IPS-NIHi7 (cell line): Measurements from ENCODE around the gene KRTAP10-12.

Experiments used
- DNase-seq: peaks from one replicate; pipeline ENCODE4 v3.0.0; 2012; ENCODE audit warnings: mixed read lengths; ENCODE audit errors: extremely low spot score

The KRTAP10-12 gene

DNA sequence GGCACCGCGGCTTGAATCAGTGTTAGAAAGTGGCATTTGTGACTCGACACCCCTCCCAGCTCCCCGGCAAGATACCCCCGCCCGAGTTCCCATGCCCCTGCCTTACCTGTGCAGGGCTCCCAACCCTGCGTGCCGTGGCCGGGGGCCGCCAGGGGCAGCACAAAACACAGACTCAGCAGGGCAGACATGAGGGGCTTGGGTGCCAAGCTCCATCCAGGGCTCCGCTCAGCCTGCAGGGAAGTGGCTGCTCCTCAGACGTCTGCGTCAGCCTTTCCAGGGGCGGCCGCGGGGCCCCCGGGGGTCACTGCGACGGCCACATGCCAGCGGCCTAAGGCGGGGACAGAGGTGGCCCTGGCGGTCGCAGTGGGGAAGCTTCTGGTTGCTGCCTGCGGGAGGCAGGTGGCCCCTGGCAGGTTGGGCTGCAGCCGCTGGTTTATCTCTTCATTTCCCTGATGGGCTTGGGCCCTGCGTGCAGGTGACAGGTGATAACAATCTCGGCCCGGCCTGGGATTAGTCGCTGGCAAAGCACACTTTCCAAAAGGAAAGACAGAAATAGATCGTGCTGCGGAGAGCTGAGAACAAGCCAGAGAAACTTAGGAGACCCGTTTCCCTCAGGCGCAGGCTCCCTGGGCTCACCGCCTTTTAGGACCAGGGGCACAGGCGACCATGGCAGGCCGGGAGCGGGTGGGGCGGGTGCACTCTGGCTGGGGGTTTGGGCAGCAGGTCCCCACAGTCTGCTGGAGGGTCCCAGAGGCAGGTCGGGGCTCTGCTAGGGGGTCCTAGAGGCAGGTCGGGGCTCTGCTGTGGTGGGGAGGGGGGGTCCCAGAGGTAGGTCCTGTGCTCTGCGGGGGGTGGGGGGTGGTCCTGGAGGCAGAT is 14.6 kb downstream of the KRTAP10-12 start, which contains the start of gene TSPEAR:
TSPEAR (minus strand) TSS at position 246 of the 876 bp plus-strand sequence; CDS start at position 188, 58 bp downstream.
- DNase-seq, result peak; percentile 28

DNA sequence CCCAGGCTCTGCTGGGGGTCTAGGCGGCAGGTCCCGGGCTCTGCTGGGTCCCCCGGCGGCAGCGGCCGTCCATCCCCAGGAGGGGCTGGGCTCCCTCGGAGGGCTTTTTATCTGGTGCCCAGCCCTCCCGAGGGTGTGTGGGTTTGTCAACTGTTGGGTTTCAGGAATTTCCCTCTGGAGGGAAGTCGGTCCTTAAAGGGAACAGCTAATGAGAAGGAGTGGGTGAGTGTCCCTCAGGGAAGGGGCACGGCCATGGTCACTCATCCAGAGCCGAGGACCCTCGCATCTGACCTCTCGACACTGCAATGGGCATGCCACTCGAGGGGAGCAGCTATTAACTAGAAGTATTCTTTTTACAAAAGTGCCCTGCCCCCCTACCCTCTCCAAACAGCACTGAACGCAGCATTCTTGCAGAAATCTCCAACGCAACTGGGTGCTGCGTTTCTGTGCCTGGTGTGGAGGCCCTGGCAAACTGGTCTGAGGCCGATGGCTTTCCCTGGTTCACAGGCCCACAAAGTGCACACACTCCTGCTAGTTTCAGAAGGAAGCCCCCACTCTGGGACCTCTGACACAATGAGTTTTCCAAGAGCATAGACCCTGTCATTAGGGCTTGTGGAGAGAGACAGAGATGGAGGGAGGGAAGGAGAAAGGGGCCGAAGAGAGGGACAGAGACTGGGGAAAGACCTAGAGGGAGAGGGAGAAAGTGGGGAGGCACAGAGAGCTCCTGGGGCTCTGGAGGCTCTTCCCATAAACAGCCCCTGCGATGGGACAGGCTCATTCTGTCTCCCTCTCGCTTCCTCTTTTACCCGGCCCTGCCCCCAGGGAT is 15.4 kb downstream of the KRTAP10-12 start:
- DNase-seq, result peak; percentile 18

DNA sequence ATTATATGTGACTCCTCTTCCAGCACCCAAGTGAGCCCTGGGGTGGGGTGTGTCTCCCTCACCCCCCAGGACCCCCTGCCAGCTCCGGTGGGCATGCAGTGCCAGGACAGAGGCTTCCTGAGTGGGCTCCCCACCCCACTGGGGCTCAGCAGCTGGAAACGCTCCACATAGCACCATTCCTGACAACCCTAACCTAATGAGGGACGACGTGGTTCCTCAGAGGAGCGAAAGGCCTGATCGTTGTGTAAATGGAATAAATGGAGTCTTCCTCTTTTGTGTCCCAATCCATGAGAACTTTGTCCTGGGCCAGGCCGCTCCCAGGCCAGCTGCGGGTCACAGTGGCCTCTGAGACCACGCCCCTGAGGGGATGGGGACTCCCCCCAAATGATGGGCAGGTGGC is 16.2 kb downstream of the KRTAP10-12 start:
- no peak for DNase-seq

DNA sequence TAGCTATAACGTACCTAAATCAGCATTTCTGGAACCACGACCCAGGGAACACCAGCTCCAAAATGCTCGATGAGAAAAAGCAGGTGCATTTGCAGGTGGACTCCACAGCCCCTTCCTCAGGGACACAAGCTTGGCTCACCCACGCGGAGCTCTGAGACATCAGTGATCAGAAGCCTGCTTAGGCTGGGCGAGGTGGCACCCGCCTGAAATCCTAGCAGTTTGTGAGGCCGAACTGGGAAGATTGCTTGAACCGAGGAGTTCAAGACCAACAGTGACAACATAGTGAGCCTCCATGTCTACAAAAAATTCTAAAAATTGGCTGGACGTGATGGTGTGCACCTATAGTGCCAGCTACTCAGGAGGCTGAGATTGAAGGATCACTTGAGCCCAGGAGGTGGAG is 16.9 kb downstream of the KRTAP10-12 start:
- no peak for DNase-seq

- DNase-seq, result peak; percentile 10
Measured at GRCh38 chr21:44714905-44715304, 17.9 kb downstream of the KRTAP10-12 start.

DNA sequence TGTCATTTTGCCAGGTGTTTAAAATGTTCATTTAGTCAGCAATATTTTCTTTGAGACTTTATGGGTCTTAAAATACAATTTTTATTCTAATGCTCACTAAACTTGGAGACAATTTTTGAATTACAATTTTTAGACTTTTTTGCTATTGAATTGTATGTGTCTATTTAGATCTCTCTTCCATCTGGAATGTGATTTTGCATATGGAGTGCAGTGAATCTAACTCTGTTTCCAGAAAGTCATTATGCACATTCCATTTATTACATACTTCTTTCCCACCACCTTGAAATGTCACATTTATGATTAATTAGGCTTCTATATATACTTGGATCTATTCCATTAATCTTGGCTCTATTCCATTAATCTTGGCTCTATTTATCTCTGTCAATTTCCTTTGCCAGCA is 20.0 kb downstream of the KRTAP10-12 start:
- no peak for DNase-seq

DNA sequence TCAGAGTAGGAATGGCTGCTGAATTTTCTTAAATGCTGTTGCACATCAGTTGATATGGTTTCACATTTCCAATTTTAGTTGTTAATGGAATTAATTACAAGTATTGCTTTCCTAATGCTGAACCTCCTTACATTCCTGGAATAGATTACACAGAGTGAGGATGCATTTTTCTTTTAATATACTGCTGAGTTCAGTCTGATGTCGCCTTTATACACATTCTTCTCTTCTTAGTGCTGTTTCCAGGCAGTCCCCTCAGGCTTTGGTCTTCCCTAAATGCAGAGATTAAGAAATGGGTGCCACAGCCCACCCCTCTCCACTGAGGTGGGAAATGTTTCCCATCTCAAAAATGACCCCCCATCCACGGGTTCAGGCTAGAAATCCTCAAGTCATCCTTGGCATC is 21.1 kb downstream of the KRTAP10-12 start:
- no peak for DNase-seq

DNA sequence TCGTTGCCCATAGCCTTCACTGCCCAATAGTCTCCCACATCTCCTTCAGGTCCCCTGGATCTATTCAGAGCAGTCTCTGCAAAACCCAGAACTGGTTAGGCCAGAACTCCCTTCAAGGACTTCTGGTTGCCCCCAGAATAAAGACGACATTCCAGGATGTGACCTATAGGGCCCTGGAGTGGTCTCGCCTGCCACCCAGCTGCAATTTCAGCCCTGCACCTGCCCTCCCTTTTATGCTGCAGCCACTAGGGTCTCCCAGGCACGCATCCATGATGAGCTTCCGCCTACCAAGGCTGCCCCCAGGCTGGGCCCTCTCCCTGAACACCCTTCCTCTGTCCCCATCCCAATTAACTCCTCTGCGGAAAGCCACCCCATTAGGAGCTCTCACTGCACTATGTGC is 21.6 kb downstream of the KRTAP10-12 start:
- peak; percentile 69 for DNase-seq

DNA sequence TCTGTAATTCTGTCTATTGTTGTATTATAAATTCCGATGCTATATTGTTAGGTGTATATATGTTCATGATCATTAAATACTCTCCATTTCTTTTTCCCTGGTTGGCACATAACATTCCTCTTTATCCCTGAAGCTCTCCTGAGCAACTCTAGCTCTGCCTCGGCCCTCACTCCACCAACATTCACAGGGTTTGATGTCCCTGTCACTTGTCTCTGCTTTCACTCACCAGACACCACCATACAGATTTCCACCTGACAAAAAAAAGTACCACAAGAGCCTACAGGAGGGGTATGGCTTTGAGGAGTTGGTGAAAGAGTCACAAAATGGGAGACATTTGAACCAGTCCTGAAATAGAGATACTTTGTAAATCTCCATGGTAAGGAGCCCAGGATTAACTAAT is 23.2 kb downstream of the KRTAP10-12 start:
- DNase-seq, result no peak

- no peak for DNase-seq
Measured at GRCh38 chr21:44722731-44723130, 25.8 kb downstream of the KRTAP10-12 start.

DNA sequence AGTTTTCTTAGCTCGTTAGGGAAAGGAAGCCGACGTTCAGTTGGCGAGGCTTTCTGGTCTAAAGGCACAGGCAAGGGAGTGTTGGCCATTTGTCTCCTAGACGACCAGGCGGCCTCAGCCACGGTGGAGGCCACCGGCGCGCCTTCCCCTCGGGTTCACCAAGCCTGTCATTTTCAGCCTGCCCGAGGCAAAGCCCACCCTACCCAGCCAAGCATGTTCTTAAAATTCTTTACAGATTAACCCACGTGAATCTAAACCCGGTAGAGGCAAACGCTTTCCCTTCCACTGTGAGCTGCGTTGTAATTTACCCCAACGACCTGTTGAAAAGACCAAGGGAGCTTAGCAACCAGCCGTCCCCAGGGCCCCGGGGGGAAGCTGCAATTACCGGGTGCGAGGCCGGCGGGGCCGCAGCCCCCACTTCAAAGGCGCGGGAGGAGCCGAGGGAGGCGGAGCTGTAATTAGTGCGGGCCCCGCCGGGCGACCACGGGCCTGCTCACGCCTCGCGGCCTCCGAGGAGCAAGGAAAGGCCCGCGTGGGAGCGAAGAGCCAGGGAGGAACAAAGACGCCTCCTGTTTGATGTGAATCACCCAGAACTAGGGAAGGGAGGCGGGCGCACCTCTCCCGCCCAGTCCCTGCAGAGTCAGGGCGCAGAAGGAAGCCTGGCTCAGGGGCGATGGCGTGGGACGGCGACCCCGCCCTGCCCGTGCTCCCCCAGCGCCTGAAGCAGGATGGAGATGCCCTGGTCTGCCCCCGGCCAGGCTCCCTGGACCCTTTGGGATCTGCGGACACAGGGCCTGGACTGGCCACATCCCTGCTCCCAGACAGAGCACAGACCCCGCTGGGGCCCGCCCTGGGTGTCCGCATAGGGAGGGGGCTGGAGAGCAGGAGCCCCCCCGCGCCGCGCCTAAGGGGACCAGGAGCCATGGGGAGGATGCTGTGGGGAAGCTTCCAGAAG is 26.5 kb downstream of the KRTAP10-12 start:
- DNase-seq, result no peak

DNA sequence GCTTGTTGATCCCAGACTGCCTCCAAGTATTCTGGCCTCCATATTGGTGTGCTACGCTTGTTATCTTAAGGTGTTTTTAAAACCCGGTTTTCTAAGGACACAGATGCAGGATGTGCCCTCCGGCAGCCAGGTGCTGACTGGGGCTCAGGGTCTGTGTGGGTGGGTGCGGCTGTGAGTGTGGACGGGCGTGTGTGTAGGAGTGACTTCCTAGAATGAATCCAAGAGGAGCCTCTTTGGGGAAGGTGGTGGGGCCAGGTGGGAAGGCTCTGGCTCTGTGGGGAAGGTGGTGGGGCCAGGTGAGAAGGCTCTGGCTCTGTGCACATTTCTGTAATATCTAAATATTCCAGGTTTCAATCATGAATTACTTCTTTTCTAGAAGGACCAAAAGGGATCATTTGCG is 27.2 kb downstream of the KRTAP10-12 start:
- DNase-seq, result no peak

- DNase-seq, result no peak
Measured at GRCh38 chr21:44724926-44725325, 28.0 kb downstream of the KRTAP10-12 start.

- DNase-seq, result no peak
Measured at GRCh38 chr21:44726826-44727225, 29.9 kb downstream of the KRTAP10-12 start.

DNA sequence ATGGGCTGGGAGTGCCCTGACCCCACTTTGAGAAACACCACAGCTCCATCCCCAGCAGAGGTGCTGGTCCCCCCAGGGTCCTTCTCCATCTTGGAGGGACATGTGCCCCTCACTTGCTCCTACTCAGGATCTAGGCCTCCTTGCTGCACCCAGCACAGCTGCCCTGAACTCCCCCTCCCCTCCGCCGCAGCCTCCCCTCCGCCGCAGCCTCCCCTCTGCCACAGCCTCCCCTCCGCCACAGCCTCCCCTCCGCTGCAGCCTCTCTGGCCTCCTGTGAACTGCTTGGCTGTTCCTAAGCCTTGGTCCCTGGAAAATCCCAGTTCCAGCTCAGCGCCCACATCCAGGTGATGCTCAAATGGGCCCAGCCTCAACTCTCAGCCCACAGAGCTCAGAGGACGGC is 30.3 kb downstream of the KRTAP10-12 start:
- DNase-seq, result no peak

GRCh38 chr21:44727757-44728156 is 30.8 kb downstream of the KRTAP10-12 start:
- peak; percentile 6 for DNase-seq

DNA sequence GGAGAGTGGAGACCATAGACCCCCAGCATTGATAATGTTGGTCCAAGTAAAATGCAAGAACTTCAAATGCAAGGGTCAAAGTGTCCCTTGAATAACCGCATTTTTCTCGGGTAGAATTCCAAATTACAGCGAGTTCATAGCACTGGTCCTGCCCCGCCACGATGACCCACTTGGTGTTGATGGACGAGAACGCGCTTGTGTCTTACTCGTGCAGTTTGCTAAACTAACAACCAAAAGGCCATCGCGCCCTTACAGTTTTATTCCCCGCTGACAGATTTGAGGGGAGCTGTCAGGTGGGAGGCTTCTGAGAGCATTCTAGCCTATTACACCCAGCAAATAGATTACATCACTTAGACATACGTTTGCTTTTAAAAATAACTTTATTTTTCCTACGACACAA is 31.7 kb downstream of the KRTAP10-12 start:
- DNase-seq, result peak; percentile 2

DNA sequence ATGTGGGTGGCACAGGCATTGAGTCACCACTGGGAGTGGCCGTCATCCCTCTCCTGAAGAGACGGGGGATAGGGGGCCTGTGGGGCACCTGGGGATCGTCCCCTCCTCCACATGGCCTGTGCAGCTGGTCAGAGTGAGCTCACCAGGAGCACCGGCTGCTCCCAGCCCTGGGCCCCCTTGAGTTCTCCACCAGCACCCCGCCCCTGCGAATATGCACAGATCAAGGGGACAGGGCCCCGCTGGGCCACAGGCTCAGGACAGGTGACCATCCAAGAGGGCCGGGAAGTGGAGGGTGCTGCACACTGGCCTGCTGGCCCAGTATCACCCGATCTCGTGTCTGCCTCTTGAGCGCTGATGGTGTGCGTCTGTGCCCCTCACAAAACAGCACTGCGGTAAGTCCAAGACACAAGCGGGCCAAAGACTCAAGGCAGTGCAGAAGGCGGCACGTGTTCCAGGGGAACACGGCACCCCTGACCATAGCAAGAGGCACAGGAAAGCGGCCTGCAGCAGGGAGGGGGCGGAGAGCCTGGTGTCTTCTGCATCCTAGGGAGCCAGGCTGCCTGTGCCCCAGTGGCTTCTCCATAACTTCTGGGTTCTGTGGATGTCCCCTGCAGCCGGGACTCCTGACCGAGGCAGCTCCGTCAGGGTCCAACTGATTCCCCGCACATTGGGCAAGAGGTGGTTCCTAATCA is 32.5 kb downstream of the KRTAP10-12 start:
- DNase-seq, result peak; percentile 9

- no peak for DNase-seq
Measured at GRCh38 chr21:44730028-44730395, 33.0 kb downstream of the KRTAP10-12 start.

DNA sequence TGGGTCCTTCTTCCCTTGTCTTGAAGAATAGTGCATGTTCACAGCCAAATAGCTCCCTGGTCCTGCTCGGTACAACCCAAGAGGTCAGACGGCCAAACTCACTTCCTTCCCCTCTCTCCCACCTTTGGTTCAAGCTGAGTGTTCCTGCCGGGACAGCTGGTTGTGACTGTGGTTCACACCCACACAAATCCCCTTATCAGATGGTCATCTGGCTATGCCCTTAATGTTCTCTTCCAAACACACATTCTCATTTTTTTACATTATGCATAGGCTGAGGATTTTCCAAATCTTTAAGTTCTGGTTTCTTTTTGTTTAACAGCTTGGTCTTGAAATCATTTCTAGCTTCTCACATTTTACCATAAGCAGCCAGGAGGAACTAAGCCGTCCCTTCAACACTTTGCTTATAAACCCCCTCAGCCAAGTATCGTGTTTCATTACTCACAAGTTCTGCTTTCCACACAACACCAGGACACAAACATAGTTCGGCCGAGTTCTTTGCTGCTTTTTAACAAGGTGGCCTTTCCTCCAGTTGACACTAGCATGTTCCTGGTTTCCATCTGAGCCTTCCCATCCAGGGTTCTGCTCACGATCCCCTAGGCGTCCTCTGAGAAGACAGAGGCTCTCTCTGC is 34.1 kb downstream of the KRTAP10-12 start:
- no peak for DNase-seq

DNA sequence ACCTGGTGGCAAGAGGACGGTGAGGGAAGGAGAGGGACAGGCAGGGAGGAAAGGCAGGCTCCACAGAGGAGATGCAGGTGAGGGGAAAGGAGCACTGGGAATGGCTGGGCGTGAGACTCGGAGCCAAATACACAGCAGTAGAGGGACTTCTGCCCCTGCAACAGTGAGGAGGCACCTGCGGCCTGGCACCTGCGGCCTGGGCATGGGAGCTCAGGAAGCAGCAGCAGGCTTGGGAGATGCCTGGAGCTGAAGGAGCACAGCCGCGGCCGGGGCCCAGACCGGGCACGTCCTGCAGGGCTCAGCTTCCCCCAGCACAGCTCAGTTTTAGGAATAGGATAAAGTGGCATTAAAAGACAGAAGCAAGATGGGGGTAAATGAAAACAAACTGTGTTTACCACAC is 35.3 kb downstream of the KRTAP10-12 start:
- no peak for DNase-seq
